NB4 (cell line): ENCODE data around the gene COL9A2.

ENCODE experiments used
- DNase-seq: peaks from one replicate; pipeline ENCODE4 v3.0.0; 2010; ENCODE audit warnings: low read depth
- H3K4me3 ChIP-seq: one replicate; pipeline ENCODE4 v1.5.1; 2011; ENCODE audit warnings: mild to moderate bottlenecking, low read depth, low read length, moderate library complexity
- CTCF ChIP-seq: IDR thresholded peaks from one replicate; pipeline ENCODE4 v1.5.1; 2012; ENCODE audit warnings: low read depth, low read length
- MAX ChIP-seq: IDR thresholded peaks from 2 replicates; pipeline ENCODE4 v1.6.1; 2011; ENCODE audit warnings: low read depth, low read length
- MYC ChIP-seq: IDR thresholded peaks from 2 replicates; pipeline ENCODE4 v1.6.1; 2011; ENCODE audit warnings: low read depth, low read length
- POLR2A ChIP-seq: IDR thresholded peaks from 2 replicates; pipeline ENCODE4 v1.6.1; 2011; ENCODE audit warnings: mild to moderate bottlenecking; ENCODE audit not compliant: insufficient read length; ENCODE audit errors: extremely low read depth

Gene COL9A2

GRCh38 chr1:40314721-40315238, 2.3 kb downstream of the COL9A2 start:
- no peak for DNase-seq
- TF ChIP-seq CTCF = no peak
- no peak for TF ChIP-seq MAX
- TF ChIP-seq MYC = no peak
- TF ChIP-seq POLR2A = no peak
- no peak overlapping the region for H3K4me3 ChIP-seq

- no peak for DNase-seq
- TF ChIP-seq MAX (no peak), CTCF (no peak), MYC (no peak), POLR2A (no peak)
- no peak overlapping the region for H3K4me3 ChIP-seq
Observed at GRCh38 chr1:40313958-40314720, 2.9 kb downstream of the COL9A2 start.

GRCh38 chr1:40313329-40313957, 3.6 kb downstream of the COL9A2 start:
- DNase-seq = peak; percentile 88
- no peak overlapping the region for H3K4me3 ChIP-seq
- TF ChIP-seq CTCF (no peak), MYC (no peak), MAX (no peak; the same call in 1 of the 2 replicates), POLR2A (no peak)

- TF ChIP-seq CTCF = no peak
- no peak for TF ChIP-seq MAX
- TF ChIP-seq MYC = no peak
- no peak for TF ChIP-seq POLR2A
- H3K4me3 ChIP-seq = no peak overlapping the region
Observed at GRCh38 chr1:40312238-40313205, 4.6 kb downstream of the COL9A2 start.

GRCh38 chr1:40311692-40312091, 5.4 kb downstream of the COL9A2 start:
- no peak overlapping the region for H3K4me3 ChIP-seq
- TF ChIP-seq MYC (no peak), POLR2A (no peak), CTCF (no peak), MAX (no peak)
- no peak for DNase-seq

More at GRCh38 chr1:40312238-40313205, 4.6 kb downstream of the COL9A2 start:
- peak; percentile 75 for DNase-seq
